GM21825 (cell line): ENCODE data around the gene TMEM129.
"Not testable (repeated sequence)": the region's sequence is repeated elsewhere in the genome, so short reads cannot be mapped to it uniquely, and the experiment has no call there.

Experiments
- ATAC-seq: cut with Tn5 transposase; IDR thresholded peaks from one replicate; pipeline ENCODE4 v1.9.1; 2021; ENCODE audit warnings: mild to moderate bottlenecking, moderate library complexity; ENCODE audit not compliant: unreplicated experiment

The TMEM129 gene

GRCh38 chr4:1703867-1704266, 17.3 kb downstream of the TMEM129 start:
- no peak for ATAC-seq

DNA sequence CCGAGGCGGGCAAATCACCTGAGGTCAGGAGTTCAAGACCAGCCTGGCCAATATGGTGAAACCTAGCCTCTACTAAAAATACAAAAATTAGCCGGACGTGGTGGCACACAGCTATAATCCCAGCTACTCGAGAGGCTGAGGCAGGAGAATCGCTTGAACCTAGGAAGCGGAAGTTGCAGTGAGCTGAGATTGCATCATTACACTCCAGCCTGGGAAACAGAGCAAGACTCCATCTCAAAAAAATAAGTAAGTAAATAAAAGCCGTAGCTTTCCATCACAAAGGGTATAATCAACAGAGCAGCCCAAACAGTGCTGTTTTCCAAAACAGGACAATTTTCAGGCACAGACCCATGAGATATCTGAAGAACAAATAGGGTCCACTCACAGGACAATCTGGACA, 19.5 kb downstream of the TMEM129 start:
- ATAC-seq, result not testable (repeated sequence)

GRCh38 chr4:1695913-1696312, 25.2 kb downstream of the TMEM129 start:
- no peak for ATAC-seq

DNA sequence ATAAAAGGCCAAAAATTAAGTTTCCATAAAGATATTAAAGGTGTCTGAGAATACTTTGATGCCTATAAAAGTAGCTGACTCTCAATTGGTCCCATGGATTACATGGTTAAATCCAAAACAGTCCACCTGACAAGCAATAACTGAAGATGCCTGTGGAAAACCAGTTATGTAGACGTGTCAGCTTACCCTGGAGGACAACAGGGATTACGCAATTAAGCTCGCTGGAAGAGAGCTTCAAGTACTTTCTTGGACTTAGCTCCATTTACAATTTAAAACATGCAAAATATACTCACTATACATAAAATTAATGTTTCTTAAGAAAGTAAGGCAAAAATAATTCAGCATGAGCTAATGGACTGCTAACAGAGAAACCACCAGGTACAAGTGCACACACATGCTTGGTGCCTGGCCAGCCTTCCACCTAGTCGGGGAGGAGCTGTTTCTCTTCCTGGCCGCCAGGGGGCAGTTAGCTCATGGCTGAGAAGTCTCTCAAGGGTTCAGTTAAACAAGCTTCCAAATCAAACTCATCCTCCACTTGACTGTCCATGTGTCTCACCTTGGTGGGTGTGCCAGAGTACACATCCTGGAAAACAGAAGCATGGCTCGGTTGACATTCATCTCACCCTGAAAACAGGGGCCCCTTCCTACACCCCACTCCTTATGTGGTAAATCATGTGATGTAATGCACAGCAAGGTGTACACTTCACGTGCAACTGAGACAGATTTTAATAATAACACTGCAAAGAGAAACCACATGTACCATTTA, 27.8 kb downstream of the TMEM129 start:
- peak; percentile 70 for ATAC-seq

DNA sequence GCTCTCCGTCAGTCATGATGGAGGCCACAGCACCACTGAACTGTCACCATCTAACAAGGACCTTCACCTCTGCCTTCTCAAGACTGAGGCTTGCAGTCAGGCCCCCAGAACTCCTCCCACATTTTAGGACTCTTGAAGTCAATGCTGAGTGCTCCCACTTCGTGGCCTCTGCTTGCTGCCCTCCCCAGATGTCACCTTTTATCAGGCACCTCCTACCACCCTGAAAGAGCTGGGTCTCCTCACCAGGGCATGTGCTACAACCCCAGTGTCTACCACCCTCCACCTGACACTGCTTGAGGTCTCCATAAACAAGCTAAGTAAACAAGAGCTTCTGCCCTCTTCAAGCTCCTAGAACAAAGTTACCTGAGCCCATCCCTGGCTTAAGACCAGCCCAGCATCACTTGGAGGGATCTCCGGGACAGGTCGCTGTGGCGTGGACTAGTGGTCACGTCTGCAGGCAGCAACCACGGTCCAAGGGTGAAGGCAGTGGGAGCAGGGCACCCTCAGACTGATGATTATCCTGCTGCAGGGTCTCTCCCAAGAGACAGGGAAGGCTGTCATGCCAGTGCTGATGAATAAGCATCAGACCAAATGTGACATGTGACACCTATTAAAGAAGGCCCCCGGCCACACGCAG, 29.3 kb downstream of the TMEM129 start:
- ATAC-seq, result no peak

DNA sequence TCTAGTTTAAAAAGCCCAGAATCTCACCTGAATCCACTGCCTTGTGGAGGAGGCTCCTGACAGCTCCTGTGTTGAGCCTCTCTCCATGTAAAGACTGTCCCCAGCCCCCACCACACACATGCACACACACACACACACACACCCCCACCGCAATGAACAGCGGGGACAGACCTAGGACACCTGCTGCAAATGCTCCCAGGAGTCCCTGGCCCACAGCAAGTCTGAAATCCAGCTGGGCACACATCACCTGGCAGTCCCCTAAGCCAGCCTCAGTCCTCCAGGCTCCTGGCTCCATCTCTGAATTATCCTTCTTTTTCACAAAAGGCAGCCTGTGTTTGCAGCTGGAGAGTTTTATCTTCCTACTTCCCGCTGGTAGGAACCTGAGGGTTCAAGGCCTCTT, 30.4 kb downstream of the TMEM129 start:
- ATAC-seq, result no peak

- no peak for ATAC-seq
Observed at GRCh38 chr4:1686440-1687036, 34.6 kb downstream of the TMEM129 start.

DNA sequence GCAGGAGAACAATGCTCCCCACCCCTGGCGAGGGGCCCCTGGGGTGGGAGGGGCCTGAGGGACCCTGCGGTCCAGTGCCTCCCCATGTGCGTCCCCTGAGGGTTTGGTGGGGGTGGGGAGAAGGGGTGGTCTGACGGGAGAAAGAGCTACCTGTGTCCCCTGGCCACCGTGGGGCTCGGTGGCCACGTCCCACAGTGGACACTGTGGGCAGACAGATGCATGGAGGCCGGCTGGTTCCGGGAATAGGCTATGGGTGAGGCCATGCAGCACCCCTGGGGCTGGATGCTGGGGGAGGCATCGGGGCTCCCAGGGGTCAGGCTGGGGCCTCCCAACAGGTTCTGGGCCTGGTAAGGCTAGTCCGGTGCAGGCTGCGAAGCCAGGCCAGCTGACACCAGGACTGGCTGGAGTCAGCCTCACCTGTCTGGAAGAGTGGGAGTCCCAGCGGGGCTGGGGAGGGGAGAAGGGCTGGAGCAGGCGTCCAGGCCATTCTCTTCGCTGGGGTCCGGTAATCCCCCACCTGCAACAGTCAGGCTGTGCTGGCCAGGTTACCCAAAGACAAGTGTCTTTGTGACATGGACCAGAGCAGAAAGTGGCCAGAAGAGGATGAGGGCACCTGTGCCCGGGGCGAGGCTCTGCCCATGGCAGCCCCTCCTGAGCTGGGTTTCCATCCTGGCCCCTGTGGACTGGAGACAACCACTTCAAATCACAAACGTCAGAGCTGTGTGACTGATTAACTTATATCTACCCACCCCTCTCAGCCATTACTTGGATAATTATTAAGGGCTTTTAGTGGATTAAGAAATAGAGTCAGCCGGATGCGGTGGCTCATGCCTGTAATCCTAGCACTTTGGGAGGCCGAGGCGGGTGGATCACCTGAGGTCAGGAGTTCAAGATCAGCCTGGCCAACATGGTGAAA, 35.6 kb downstream of the TMEM129 start:
- no peak for ATAC-seq

DNA sequence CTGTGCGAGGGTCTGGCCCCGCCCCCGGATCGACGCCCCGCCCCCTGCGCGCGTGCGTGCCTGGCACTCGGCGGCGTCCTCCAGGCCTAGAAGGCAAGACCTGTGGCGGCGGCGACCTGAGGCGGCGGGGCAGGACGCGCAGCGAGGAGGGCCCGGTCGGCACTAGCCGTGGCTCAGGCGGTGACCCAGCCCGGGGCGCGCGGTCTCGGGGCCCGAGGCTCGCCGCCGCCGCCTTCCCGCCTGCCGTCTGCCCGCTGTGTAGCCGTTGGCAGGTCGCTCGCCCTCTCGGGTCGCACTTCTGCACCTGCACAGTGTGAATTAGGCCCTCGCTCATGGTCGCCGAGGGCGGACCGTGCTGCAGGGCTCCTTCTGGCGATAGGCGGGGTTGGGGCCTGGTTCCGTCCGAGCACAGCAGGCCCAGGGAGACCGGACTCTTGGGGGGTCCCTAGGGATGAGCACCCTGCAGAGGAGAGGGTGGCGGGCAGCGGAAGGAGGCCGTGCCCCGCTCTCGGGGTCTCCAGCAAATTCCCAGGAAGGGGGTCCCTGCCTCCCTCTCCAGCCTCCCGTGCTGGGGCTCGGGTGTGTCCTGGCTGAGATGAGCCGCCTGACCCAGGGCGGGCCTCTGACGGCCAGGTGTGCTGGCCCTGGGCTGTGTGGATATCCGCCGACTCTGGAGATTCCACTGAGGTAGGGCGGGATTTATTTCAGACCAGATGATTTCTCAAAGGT, 36.5 kb downstream of the TMEM129 start:
- ATAC-seq, result no peak

DNA sequence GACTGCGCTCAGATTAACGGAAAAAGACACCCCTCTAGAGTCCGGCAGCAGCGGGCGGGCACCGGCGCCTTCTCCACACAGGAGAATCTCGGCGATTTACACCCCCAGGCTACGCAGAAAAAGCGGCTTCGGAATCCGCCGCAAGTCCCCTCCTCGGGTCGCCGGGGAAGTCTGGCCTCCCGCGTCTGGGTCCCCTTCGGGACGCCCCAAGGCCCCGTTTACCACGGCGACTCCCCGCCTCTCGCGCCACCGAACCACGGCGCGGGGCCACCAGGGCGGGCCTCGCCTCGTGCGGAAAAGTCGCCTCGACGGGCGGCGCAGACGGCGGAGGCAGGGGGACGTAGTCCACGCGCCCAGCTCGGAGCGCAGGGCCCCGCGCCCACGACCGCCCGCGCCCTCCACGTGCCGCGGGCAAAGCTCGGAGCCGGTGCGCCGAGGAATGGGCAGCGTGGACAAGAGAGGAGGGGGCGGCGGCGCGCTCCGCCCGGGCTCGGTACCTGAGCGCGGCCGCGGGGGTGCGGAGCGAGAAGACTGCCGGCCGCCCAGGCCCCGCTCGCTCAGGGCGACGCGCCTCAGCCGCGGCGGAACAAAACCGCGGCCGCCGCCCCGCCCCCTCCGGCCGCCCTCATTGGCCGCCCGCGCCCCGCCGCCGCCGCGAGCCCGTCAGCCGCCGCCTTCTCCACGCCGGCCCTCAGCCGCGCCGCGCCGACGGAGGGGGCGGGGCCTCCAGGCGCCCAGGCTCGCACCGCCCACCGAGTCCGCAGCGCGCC, 37.2 kb downstream of the TMEM129 start, which contains the start of gene FAM53A:
TSS of gene FAM53A (minus strand) at position 578 of the 770 bp plus-strand sequence. CDS start 15,572 bp downstream, outside the sequence.
- peak; percentile 89 for ATAC-seq

- no peak for ATAC-seq
Observed at GRCh38 chr4:1683261-1683735, 37.8 kb downstream of the TMEM129 start.

- no peak for ATAC-seq
Observed at GRCh38 chr4:1682860-1683259, 38.3 kb downstream of the TMEM129 start.

DNA sequence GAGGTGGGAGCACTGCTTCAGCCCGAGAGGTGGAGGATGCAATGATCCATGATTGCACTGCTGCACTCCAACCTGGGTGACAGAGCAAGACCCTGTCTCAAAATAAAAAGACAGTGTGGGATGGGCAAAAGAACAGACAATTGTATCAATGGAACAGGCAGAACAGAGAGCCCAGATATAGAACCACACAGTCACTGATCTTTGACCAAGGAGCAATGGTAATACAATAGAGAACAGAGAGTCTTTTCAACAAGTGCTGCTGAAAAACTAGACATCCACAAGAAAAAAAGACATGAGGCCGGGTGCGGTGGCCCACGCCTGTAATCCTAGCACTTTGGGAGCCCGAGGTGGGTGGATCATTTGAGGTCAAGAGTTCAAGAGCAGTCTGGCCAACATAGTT, 42.9 kb downstream of the TMEM129 start:
- no peak for ATAC-seq

GRCh38 chr4:1676605-1677525, 44.3 kb downstream of the TMEM129 start:
- ATAC-seq, result no peak

GRCh38 chr4:1675802-1676137, 45.4 kb downstream of the TMEM129 start:
- no peak for ATAC-seq

- ATAC-seq, result no peak
Observed at GRCh38 chr4:1675136-1675801, 45.9 kb downstream of the TMEM129 start.

DNA sequence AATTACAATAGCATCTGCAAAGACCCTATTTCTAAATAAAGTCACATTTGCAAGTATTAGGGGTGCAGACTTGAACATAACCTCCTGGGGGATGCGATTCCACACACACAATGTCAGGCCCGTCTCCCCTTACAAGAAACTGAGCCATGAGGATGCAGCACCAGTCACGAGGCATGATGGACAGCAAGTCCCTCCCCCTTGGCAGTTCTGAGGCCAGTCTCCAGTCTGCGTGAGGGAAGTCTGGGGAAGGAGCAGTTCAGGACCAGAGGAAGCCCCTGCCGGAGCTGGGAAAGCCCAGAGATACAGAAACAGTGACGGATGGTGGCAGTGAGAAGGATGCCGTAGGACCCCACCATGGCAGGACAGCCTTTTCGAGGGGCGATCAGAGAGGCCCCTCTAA, 46.4 kb downstream of the TMEM129 start:
- ATAC-seq, result no peak

DNA sequence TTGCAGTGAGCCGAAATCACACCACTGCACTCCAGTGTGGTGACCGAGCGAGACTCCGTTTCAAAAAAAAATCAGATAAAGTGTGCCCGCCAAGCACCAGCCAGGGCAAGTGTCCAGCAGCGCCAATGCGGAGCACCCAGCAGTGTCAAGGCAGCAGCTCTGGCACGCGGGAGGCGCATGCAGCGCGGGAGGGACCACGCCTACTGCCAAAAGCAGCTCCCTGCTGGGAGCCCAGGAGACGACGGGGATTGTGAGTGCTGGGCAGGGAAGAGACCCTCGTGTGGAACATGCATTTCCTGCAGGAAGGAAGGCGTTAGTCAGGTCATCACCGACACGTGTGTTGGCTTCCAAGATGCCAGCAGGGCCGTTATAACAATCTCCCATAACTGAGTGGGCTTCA, 47.5 kb downstream of the TMEM129 start:
- ATAC-seq, result no peak
